Measurements from ENCODE around the gene ARHGAP8.

DNA sequence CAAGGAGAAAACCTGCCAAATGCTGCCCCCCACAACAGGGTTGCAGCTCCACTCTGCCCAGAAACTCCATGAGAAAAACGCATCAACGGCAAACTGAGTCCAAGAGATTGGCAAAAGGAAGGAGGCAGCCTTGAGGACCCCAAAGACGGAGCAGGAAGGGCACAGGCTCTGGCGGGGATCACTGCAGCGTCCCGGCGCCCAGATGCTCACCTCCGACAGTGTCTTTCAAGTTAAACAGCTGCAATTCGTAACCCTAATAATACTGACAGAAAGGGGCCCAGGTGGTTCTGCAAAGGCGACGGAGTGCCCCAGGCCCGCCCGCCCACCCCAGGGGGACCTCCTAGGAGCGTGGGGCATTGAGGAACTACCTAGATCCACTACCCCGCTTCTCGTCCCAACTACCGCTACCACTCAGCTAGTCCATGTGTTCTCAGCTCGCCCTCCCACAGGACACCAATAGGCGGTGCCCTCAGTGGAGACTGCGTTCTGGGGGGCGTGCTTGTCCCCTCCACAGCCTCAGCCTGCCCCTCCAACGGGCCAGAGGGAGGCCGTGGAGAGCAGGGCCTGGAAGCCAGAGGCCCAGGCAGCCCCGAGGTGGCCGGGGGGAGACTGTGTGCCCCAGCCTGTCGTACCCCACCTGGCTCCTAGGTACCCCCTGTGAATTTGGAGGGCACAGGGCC lies 130.0 kb downstream of the ARHGAP8 start:
- TF ChIP-seq CTCF (IDR thresholded peaks at IDR 0.05): no peak
- no peak for TF ChIP-seq POLR2A (IDR thresholded peaks at IDR 0.05)
